Right ventricle myocardium inferior (tissue), 1 donor: ENCODE results near the gene CLDN18. TPM values are rescaled to one million over a fixed set of nuclear protein-coding genes. Genes with fewer than 3 reads are reported as not detected.
A peak's percentile ranks its signal among the peaks of the same experiment; 100 is the strongest.

Source experiments
- ATAC-seq: fragments of 200-7000 bp; cut with Tn5 transposase; one replicate; pipeline ENCODE4 v1.9.1; 2020; ENCODE audit warnings: mild to moderate bottlenecking, moderate library complexity
- DNase-seq: peaks from one replicate; pipeline ENCODE4 v3.0.0; 2021; ENCODE audit errors: missing footprints
- intact Hi-C: fragments of 100-400 bp; cut with DNase I; formaldehyde crosslinking; loops from one replicate; pipeline ENCODE4 v1.11.0; 2022
- long read RNA-seq: library from polyadenylated mRNA; unstranded; transcript quantifications from one replicate; pipeline ENCODE4 v2.0.0, GENCODE V29; 2021
- total RNA-seq: library from RNA; stranded (reverse); fragmentation: NEBNext Ultra II Directional; extraction: Animal tissue kit (Norgen Biotek cat#: 25700); gene quantifications from one replicate; pipeline ENCODE4 v1.2.1, GENCODE V29; 2021
- donor health status: DM: no; HTN: yes; CAD: no; lungs with severe emphysema.

Gene CLDN18
- total RNA-seq = not detected
- long read RNA-seq = 0 reads

GRCh38 chr3:138009476-138010272, at the start of gene CLDN18:
TSS of gene CLDN18 (plus strand) at chr3:138010165. CDS start at chr3:138010226, 61 bp downstream.
- intact Hi-C loops = no loop called here
- DNase-seq (no peak), ATAC-seq (no peak)

GRCh38 chr3:137962251-137962650, 47.7 kb upstream of the CLDN18 start:
- intact Hi-C loops = no loop called here
- ATAC-seq = no peak
- DNase-seq = no peak

- DNase-seq = no peak
Measured at GRCh38 chr3:137963463-137963862, 46.5 kb upstream of the CLDN18 start.

DNA sequence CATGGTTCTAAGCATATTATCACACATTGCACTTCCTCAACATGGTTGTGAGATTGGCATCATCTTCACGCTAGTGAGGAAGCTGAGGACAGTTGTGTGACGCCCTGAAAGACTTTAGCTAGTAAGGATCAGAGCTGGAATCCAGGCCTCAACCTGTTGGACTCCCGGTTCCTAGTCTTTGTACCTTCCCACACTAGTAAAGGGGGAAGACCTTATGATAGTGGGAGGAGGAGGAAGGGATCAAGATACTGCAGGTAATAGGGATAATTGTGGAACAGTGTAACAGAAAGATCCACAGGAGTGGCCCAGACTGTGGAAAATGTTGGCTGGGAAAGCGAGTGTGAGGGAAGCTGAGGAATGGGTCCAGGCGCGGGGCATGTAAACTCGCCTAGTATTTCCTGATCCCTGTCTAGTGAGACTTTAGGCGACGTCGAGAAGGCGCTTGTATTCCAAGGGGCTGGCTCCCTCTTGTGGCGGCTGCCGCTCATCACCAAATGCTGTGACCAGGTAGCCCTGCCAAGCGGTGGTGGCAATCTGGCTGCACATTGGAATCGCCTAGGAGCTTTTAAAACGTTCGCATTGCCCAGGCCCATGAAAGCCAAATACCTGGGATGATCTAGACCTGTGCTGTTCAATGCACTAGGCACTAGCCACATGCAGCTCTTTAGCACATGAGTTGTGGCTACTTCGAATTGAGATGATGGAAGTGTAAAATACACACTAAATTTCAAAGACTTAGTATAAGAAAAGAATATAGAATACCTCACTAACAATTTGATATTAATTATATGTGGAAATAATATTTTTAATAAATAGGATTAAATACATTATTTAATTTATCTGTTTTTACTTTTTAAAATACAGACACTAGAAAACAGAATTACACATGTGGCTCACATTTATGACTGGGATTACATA, 38.8 kb upstream of the CLDN18 start:
- ATAC-seq (peak; percentile 80), DNase-seq (peak; percentile 83)
- intact Hi-C loops = loop anchor here (5.0 kb wide), 1 partner anchor 864 kb away; no protein-coding TSS in a partner anchor

More at GRCh38 chr3:137963463-137963862, 46.5 kb upstream of the CLDN18 start:
- intact Hi-C loops = no loop called here
- ATAC-seq = no peak

DNA sequence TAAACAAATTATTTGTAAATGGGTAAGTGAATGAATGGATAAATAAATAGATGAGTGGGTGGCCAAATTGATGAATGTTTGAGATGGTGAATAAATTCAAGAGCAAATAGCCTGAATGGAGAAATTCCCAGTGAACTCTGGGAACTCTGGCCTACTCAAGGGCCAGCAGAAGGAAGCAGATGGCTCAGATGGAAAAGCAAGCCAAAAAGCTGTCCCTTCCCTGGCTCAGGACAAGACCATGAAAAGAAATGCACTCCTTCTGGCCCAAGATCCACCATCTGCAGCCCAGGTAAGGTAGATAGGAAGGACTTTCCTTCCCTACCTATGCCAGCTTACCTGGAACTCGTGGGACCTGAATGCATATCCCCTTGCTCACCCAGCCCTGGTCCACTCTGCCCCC, 37.6 kb upstream of the CLDN18 start:
- intact Hi-C loops = loop anchor here (5.0 kb wide), 1 partner anchor 865 kb away; no protein-coding TSS in a partner anchor
- ATAC-seq = no peak
- no peak for DNase-seq

GRCh38 chr3:137978328-137978727, 31.6 kb upstream of the CLDN18 start:
- intact Hi-C loops = no loop called here
- DNase-seq = no peak
- no peak for ATAC-seq

- no peak for ATAC-seq
- intact Hi-C loops = no loop called here
- no peak for DNase-seq
Measured at GRCh38 chr3:137987723-137988122, 22.2 kb upstream of the CLDN18 start.

GRCh38 chr3:137988152-137988551, 21.8 kb upstream of the CLDN18 start:
- ATAC-seq (no peak), DNase-seq (no peak)
- intact Hi-C loops = no loop called here

GRCh38 chr3:137988982-137989381, 21.0 kb upstream of the CLDN18 start:
- intact Hi-C loops = no loop called here
- no peak for ATAC-seq
- no peak for DNase-seq

DNA sequence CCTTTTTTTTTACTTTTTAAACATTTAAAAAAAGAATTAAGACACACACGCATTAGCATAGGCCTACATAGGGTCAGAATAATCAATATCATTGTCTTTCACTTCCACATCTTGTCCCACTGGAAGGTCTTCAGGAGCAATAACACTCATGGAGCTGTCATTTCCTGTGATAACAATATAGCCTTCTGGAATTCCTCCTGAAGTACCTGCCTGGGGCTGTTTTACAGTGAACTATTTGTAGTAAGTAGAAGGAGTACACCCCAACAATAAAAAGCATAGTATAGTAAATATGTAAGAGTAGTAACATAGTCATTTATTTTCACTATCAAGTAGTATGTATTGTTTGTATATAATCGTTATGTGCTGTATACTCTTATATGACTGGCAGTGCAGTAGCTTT, 19.5 kb upstream of the CLDN18 start:
- DNase-seq (no peak), ATAC-seq (no peak)
- intact Hi-C loops = no loop called here

- DNase-seq (no peak), ATAC-seq (no peak)
- intact Hi-C loops = no loop called here
Measured at GRCh38 chr3:137992592-137992991, 17.4 kb upstream of the CLDN18 start.

- no peak for ATAC-seq
- intact Hi-C loops = no loop called here
Measured at GRCh38 chr3:137998121-137999042, 11.6 kb upstream of the CLDN18 start.

GRCh38 chr3:138003069-138003468, 6.9 kb upstream of the CLDN18 start:
- intact Hi-C loops = no loop called here
- ATAC-seq (no peak), DNase-seq (no peak)

More at GRCh38 chr3:137998121-137999042, 11.6 kb upstream of the CLDN18 start:
- no peak for DNase-seq

DNA sequence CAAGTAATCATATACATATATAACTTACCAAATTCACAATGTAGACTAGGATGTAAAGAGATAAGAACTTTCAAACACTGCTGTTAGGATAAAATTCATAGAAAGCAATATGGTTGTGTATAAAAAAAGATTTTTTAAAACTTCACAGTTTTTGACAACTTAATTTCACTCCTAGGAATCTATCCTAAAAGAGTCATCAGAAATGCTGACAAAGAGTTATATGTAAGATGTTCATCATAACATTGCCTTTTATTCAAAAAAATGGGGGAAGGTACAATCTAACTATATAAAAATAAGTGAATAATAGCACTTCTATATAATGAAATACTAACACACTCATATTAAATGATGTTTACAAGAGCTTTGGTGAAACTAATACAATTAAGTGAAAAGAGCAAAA, 4.3 kb upstream of the CLDN18 start:
- no peak for DNase-seq
- ATAC-seq = no peak
- intact Hi-C loops = no loop called here

DNA sequence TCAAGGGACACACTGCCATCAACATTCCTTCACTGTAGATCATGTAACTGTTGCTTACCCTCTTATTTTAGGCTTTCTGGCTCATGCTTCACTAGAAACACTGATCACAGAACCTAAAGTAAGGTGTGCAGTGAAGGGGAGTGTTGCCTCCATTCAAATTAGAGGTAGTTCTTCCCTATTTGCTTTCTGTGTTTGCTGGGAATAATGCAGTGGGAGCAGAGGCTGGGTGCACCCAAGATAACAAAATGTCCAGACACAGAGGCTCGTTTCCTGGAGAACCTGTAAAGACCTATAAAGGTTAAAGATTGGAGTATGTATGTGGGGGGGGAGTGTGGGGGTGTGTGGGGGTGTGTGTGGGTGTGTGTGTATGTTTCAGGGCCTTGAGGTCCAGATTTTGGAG, 2.1 kb upstream of the CLDN18 start:
- intact Hi-C loops = no loop called here
- ATAC-seq (no peak), DNase-seq (no peak)

DNA sequence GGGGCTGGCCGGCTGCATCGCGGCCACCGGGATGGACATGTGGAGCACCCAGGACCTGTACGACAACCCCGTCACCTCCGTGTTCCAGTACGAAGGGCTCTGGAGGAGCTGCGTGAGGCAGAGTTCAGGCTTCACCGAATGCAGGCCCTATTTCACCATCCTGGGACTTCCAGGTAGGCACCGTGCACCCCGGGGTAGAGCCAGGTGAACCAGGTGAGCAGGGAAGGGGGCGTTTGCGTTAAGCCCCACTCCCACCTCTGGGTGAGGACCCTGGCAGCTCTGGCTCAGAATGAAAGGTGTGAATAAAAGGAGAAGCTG, 267 bp downstream of the CLDN18 start:
- intact Hi-C loops = no loop called here
- DNase-seq = no peak
- no peak for ATAC-seq

DNA sequence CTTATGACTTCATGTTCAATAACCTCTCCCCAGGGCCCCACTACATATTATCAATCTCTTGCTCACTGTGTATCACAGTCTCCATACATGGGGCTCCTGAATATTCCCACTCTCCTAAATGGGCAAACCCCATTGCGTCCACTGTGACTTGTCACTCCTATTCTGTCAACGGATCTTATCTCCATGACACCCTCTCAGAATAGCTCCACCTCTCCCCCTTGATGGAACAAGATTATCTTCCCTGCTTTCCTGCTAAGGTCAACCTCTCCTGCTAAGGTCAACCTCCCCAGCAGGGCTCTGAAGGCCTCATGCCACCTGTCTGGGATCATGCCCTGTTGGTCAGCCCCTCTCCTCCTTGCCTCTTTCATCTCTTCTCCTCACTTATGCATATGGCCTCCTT, 1.8 kb downstream of the CLDN18 start:
- intact Hi-C loops = no loop called here
- no peak for DNase-seq
- ATAC-seq = peak; percentile 87

- no peak for ATAC-seq
- intact Hi-C loops = no loop called here
- no peak for DNase-seq
Measured at GRCh38 chr3:138012526-138012925, 2.6 kb downstream of the CLDN18 start.

- no peak for DNase-seq
- intact Hi-C loops = no loop called here
- ATAC-seq = no peak
Measured at GRCh38 chr3:138016065-138016464, 6.1 kb downstream of the CLDN18 start.
